ENCODE data around the gene NEMP1. TPM values are rescaled to one million over a fixed set of nuclear protein-coding genes. Genes with fewer than 3 reads are reported as not detected.
A peak's percentile ranks its signal among the peaks of the same experiment; 100 is the strongest.

NEMP1 gene
- total RNA-seq, 1 donor from 2014 or later = 7.1 TPM

- peaks cover 33% of the 10 kb centered on the region for H3K4me1 ChIP-seq
- H3K4me3 ChIP-seq = no peak overlapping the region
- H3K36me3 ChIP-seq = peaks cover 0 to 60% of the 10 kb centered on the region in 2 donors
- peak in 1 of 2 donors; percentile 74 for DNase-seq (ENCODE audit: extremely low spot score in 2 of 2)
- no peaks in the 10 kb centered on the region for H3K27me3 ChIP-seq
- H3K27ac ChIP-seq = peak overlapping the region; percentile 31
- TF ChIP-seq POLR2A (IDR thresholded peaks at IDR 0.05) = no peak
- no peak for TF ChIP-seq CTCF (IDR thresholded peaks at IDR 0.05)
- H3K9me3 ChIP-seq = no peaks in the 10 kb centered on the region
- intact Hi-C loops (cut with DNase I) = no loop called here
Measured at GRCh38 chr12:57099047-57099714, 20.6 kb upstream of the NEMP1 start.

GRCh38 chr12:57098546-57098945 is 20.0 kb upstream of the NEMP1 start:
- no peak overlapping the region for H3K4me3 ChIP-seq
- H3K36me3 ChIP-seq = peaks cover 0 to 55% of the 10 kb centered on the region in 2 donors
- intact Hi-C loops (cut with DNase I) = no loop called here
- TF ChIP-seq CTCF (IDR thresholded peaks at IDR 0.05) = no peak
- no peak for TF ChIP-seq POLR2AphosphoS5 (IDR thresholded peaks at IDR 0.05; ENCODE audit: insufficient read depth in 1 of 2, low read depth in 1 of 2)
- no peak for TF ChIP-seq POLR2A (IDR thresholded peaks at IDR 0.05)
- H3K27me3 ChIP-seq = no peaks in the 10 kb centered on the region
- no peak for DNase-seq (ENCODE audit: extremely low spot score in 2 of 2)
- peaks cover 40% of the 10 kb centered on the region for H3K4me1 ChIP-seq
- H3K27ac ChIP-seq = peak overlapping the region; percentile 31
- no peaks in the 10 kb centered on the region for H3K9me3 ChIP-seq

GRCh38 chr12:57097554-57097835 is 18.9 kb upstream of the NEMP1 start:
- H3K4me3 ChIP-seq = no peak overlapping the region
- no peaks in the 10 kb centered on the region for H3K9me3 ChIP-seq
- no peak for TF ChIP-seq POLR2A (IDR thresholded peaks at IDR 0.05)
- TF ChIP-seq POLR2AphosphoS5 (IDR thresholded peaks at IDR 0.05; ENCODE audit: insufficient read depth in 1 of 2, low read depth in 1 of 2) = no peak
- no peak for TF ChIP-seq CTCF (IDR thresholded peaks at IDR 0.05)
- no peak overlapping the region for H3K27ac ChIP-seq
- intact Hi-C loops (cut with DNase I) = no loop called here
- no peaks in the 10 kb centered on the region for H3K27me3 ChIP-seq
- no peak for DNase-seq (ENCODE audit: extremely low spot score in 2 of 2)
- peaks cover 0 to 64% of the 10 kb centered on the region in 2 donors for H3K36me3 ChIP-seq
- H3K4me1 ChIP-seq = peaks cover 50% of the 10 kb centered on the region

- intact Hi-C loops (cut with DNase I) = no loop called here
Measured at GRCh38 chr12:57096748-57097553, 18.4 kb upstream of the NEMP1 start.

More at GRCh38 chr12:57096748-57097553, 18.4 kb upstream of the NEMP1 start:
- Histone ChIP-seq H3K4me1 (peaks cover 56% of the 10 kb centered on the region), H3K27ac (peak overlapping the region; percentile 100), H3K9me3 (no peaks in the 10 kb centered on the region), H3K4me3 (no peak overlapping the region), H3K36me3 (peaks cover 0 to 70% of the 10 kb centered on the region in 2 donors), H3K27me3 (no peaks in the 10 kb centered on the region)
- DNase-seq (ENCODE audit: extremely low spot score in 2 of 2) = peak in 1 of 2 donors; percentile 88
- no peak for TF ChIP-seq POLR2A (IDR thresholded peaks at IDR 0.05)
- no peak for TF ChIP-seq CTCF (IDR thresholded peaks at IDR 0.05)
- no peak for TF ChIP-seq POLR2AphosphoS5 (IDR thresholded peaks at IDR 0.05; ENCODE audit: insufficient read depth in 1 of 2, low read depth in 1 of 2)

Measured in vagina (tissue), 2 donors.